GM12878 (cell line): ENCODE data around the gene NR2F6. TPM values are rescaled to one million over a fixed set of nuclear protein-coding genes. Genes with fewer than 3 reads are reported as not detected.

Source experiments
- POLR2AphosphoS2 ChIP-seq: IDR thresholded peaks from 2 replicates; pipeline ENCODE4 v1.6.1; 2011; ENCODE audit warnings: low read depth, mild to moderate bottlenecking, low read length, improper control_type of control experiment, moderate library complexity
- RUNX3 ChIP-seq: IDR thresholded peaks from 2 replicates; pipeline ENCODE4 v1.6.1; 2012; ENCODE audit warnings: low read length, inconsistent platforms
- polyA plus RNA-seq, 11 experiments: library from polyadenylated mRNA; depleted of rRNA in 4 of 11; unstranded in 6 of 11; stranded (reverse) in 5 of 11; fragments of >200 nt; fragmentation: Nextera tagmentation in 4 of 11; fragmentation: Illumina TruSeq in 1 of 11; extraction: Ambion mirVana in 4 of 11; extraction: Trizol in 1 of 11; gene quantifications; 1 replicate in 1 of 11; 2 replicates in 10 of 11; pipeline versions ENCODE4 v1.2.1 to v1.2.3, GENCODE V29; 2011 to 2016; ENCODE audit warnings: inconsistent platforms in 2 of 11, missing spikeins in 2 of 11, low read depth in 1 of 11
- total RNA-seq, 4 experiments: library from RNA; depleted of rRNA in 3 of 4; stranded (reverse); fragments of >200 nt in 3 of 4; fragmentation: Illumina TruSeq in 1 of 4; extraction: Trizol in 1 of 4; gene quantifications; 2 replicates each; pipeline versions ENCODE4 v1.2.1 to v1.2.3, GENCODE V29; 2013 to 2021
- TF ChIP-seq, protein P1 (sequence below): fragments of 450-650 bp; IDR thresholded peaks from 2 replicates; pipeline ENCODE4 v1.6.1; 2016; ENCODE audit warnings: mild to moderate bottlenecking, moderate library complexity, borderline replicate concordance
- TF ChIP-seq, protein P2 (sequence below): fragments of 450-650 bp; IDR thresholded peaks from 2 replicates; pipeline ENCODE4 v1.6.1; 2017; ENCODE audit warnings: mild to moderate bottlenecking, moderate library complexity

Gene NR2F6
- total and polyA plus RNA-seq, 10 of the 15 experiments (the other 5 are each of a cell fraction or from before 2014, with no cell fraction given): 0.18 to 15.5 (median 6.1) TPM

DNA sequence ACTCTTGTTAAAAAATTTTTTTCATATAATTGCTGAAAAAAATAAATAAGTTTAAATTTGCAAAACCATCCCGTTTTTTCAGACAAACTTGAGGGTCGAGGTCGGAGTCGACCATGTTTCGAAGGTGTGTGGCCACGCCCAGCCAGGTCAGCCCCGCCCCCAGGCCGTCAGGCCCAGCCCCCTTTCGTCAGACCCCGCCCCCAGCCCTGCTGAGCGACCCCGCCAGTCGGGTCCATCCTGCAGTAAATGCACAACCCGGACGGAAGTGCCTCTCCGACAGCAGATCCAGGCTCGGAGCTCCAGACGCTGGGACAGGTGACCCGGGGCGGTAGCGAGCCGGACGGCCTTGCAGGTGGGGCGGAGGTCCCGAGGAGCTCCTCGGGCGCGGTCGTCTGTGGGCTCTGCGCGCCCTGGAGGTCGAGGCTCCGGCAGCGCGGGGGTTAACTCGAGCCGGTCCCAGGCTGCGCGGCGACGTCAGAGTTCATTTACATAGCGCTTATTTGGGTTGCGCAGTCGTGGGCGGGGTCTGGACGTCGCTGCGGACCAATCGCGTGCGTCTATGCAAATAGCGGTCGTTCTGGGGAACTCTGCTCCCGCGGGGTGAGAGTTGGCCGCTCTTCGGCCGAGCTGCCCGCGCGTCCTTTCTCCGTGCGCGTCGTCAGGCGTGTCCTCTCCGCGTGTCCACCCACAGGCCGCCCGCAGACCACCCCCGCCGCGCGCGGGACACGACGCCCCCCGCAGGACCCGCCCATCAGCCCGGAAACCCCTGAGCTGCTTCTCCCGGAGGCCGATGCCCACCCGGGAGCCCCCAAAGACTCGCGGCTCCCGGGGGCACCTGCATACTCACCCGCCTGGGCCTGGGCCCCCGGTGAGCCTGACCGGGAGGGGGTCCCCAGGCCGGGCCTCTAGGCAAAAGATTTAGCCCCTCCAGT is 19.5 kb downstream of the NR2F6 start, which contains the start of gene OCEL1 (continued):
- TF ChIP-seq, protein P1, sequence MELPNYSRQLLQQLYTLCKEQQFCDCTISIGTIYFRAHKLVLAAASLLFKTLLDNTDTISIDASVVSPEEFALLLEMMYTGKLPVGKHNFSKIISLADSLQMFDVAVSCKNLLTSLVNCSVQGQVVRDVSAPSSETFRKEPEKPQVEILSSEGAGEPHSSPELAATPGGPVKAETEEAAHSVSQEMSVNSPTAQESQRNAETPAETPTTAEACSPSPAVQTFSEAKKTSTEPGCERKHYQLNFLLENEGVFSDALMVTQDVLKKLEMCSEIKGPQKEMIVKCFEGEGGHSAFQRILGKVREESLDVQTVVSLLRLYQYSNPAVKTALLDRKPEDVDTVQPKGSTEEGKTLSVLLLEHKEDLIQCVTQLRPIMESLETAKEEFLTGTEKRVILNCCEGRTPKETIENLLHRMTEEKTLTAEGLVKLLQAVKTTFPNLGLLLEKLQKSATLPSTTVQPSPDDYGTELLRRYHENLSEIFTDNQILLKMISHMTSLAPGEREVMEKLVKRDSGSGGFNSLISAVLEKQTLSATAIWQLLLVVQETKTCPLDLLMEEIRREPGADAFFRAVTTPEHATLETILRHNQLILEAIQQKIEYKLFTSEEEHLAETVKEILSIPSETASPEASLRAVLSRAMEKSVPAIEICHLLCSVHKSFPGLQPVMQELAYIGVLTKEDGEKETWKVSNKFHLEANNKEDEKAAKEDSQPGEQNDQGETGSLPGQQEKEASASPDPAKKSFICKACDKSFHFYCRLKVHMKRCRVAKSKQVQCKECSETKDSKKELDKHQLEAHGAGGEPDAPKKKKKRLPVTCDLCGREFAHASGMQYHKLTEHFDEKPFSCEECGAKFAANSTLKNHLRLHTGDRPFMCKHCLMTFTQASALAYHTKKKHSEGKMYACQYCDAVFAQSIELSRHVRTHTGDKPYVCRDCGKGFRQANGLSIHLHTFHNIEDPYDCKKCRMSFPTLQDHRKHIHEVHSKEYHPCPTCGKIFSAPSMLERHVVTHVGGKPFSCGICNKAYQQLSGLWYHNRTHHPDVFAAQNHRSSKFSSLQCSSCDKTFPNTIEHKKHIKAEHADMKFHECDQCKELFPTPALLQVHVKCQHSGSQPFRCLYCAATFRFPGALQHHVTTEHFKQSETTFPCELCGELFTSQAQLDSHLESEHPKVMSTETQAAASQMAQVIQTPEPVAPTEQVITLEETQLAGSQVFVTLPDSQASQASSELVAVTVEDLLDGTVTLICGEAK: no peak
- TF ChIP-seq POLR2AphosphoS2 (peak; percentile 49; the same call in 1 of the 2 replicates), RUNX3 (no peak)
- TF ChIP-seq, protein P2, sequence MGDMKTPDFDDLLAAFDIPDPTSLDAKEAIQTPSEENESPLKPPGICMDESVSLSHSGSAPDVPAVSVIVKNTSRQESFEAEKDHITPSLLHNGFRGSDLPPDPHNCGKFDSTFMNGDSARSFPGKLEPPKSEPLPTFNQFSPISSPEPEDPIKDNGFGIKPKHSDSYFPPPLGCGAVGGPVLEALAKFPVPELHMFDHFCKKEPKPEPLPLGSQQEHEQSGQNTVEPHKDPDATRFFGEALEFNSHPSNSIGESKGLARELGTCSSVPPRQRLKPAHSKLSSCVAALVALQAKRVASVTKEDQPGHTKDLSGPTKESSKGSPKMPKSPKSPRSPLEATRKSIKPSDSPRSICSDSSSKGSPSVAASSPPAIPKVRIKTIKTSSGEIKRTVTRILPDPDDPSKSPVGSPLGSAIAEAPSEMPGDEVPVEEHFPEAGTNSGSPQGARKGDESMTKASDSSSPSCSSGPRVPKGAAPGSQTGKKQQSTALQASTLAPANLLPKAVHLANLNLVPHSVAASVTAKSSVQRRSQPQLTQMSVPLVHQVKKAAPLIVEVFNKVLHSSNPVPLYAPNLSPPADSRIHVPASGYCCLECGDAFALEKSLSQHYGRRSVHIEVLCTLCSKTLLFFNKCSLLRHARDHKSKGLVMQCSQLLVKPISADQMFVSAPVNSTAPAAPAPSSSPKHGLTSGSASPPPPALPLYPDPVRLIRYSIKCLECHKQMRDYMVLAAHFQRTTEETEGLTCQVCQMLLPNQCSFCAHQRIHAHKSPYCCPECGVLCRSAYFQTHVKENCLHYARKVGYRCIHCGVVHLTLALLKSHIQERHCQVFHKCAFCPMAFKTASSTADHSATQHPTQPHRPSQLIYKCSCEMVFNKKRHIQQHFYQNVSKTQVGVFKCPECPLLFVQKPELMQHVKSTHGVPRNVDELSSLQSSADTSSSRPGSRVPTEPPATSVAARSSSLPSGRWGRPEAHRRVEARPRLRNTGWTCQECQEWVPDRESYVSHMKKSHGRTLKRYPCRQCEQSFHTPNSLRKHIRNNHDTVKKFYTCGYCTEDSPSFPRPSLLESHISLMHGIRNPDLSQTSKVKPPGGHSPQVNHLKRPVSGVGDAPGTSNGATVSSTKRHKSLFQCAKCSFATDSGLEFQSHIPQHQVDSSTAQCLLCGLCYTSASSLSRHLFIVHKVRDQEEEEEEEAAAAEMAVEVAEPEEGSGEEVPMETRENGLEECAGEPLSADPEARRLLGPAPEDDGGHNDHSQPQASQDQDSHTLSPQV: no peak
